ENCODE results near the gene KCNT2.

DNA sequence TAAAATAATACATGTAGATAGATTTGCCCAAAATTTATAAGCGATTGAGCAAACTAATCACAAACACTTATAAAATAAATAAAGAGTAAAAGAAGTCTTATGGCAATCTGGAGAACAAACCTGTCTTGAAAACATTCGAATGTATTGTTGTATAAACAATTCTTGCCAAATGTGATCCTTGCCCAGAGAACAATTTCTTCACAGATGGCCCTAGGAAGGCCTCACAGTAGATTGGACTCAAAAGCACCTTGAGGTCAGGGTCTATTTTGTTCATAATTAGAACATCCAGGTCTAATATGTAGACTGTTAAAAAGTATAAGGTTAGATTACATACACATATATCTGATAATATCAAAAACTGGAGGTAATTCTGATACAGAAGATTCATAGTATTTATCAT is 202.4 kb downstream of the KCNT2 start:
- TF ChIP-seq, protein P1, sequence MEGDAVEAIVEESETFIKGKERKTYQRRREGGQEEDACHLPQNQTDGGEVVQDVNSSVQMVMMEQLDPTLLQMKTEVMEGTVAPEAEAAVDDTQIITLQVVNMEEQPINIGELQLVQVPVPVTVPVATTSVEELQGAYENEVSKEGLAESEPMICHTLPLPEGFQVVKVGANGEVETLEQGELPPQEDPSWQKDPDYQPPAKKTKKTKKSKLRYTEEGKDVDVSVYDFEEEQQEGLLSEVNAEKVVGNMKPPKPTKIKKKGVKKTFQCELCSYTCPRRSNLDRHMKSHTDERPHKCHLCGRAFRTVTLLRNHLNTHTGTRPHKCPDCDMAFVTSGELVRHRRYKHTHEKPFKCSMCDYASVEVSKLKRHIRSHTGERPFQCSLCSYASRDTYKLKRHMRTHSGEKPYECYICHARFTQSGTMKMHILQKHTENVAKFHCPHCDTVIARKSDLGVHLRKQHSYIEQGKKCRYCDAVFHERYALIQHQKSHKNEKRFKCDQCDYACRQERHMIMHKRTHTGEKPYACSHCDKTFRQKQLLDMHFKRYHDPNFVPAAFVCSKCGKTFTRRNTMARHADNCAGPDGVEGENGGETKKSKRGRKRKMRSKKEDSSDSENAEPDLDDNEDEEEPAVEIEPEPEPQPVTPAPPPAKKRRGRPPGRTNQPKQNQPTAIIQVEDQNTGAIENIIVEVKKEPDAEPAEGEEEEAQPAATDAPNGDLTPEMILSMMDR (IDR thresholded peaks at IDR 0.05): no peak
- TF ChIP-seq POLR2A (IDR thresholded peaks at IDR 0.05): no peak

Measured in Peyer's patch (tissue), 4 donors.